Stimulated activated CD8-positive, alpha-beta memory T cell treated with anti-CD3 and anti-CD28 coated beads, Interleukin-2, amount 100 ng/mL, for 48 hours (primary cell): ENCODE results near the gene SOX5.
"Not testable (repeated sequence)": the region's sequence is repeated elsewhere in the genome, so short reads cannot be mapped to it uniquely, and the experiment has no call there.

Source experiments
- DNase-seq, 2 donors: peaks; one replicate each; pipeline ENCODE4 v3.0.0-alpha.2; 2020; ENCODE audit warnings: low read depth in 2 of 2

Gene SOX5

DNA sequence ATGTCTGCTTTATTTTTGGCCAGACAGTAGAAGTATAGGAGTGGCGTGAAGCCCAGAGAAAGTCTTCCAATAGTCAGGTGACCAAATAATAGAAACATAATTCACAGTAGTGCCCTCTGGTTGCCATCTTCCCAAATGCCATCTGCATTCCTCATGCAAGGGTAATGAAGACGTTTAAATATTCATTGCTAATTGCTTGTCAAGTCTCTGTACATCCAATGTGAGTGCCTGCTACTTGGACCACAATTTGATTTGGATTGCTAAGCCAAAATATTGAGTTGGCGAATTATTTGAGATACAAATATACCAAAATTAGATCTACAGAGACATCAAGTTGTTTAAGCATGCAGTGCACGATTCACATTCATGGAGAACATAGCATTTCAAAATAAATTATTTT is 402.7 kb downstream of the SOX5 start:
- no peak for DNase-seq

DNA sequence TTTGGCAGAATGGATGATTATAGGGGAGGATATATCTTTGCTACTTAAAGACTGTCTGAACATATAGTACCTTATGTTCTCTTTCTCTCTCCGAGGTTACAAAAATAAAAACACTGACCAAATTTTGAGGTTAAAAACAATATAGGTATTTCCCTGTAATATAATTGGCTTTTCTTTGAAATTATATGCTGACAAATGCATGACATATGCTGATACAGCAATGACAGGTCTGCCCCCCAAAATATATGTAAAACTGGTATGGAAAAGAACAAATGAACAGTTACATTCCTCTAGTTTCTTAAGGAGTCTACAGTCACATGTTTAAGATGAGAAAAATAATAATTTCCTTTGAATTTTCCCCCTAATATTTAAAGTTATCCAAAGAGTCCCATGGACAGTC is 405.7 kb downstream of the SOX5 start:
- no peak for DNase-seq

DNA sequence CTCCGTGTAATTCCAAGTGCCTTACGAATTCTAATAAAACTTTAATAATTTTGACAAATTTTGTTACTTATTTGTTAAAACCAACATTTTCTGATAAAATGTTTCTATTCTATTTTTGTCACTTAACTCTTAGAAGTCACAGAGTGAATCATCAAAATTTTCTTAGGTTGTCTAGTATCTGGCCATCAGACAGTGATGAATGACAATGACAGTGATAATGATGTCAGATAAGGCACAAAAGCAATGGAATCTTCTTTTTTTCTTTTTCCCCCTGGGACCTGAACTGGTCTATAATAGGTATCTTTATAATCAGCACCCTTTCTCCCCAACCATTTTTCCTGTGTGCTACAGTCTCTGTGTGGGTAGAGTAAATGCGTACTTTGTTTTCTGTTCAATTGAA is 407.3 kb downstream of the SOX5 start:
- no peak for DNase-seq

DNA sequence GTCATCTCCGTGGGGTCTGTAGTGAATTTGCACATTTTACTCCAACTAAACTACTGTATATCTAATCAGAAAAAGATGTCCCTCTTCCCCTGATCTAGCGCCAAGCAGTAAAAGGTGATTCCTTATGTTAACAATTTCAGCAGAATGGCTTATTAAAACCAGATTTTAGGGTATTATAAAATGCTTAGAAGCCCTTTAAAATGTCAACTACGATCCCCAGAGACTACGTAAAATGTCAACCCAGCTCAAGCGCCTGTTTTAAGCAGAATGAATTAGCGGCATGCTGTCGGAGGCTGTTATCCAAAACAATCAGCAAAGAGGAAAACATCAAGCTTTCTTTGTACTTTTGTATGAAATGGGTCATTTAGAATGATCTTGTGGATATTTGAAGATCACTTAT is 408.9 kb downstream of the SOX5 start:
- no peak for DNase-seq

DNA sequence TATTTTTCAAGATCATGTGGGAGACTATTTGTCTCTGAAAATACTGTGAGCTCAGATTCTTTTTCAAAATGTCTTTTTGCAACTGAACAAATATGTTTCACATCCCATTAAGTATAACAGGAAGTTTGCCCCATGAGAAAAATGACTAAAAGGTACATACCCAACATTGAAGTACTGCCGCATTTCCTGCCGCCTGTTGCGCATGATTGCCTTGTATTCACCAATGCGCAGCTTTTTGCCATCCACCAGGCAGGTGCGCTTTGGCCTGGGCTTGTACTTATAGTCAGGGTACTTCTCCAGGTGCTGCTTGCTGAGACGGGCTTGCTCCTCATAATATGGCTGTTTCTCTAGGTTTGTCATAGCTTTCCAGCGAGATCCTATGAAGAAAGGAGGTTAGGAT is 413.2 kb downstream of the SOX5 start:
- DNase-seq, result no peak

DNA sequence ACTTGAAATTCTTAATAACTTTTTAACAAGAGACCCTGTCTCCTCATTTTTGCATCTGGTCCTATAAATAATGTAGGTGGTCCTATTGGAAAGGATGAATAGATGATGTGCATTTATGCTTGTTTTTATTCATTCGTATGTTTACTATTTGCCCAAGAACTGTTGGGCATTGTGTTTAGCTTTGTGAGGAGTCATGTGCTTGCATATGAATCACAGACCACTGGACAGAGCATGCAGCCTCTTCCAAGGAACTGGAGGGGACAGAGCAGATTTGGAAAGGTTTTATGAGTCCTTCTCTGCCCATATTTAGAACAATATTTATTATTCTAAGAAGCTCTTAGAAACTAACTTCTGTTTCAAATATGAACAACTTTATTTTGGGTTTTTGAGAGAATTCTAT is 414.0 kb downstream of the SOX5 start:
- DNase-seq, result no peak

DNA sequence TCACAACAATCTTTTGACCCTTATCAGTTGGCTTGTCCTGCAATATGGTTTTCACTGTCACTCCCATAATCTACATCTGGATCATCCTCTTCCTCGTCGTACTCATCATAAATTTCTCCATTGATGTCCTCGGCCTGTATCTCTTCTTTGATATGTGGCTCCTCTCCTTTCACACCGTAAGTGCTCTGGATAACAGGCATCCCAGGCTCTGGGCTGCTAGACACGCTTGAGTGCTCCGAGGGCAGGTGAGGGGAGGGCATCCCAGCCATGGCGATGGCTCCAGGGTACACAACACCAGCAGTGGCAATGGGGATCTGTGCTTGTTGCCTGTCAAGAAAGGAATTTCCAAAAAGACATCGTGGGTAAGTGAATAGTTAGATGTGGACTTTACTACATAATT is 415.3 kb downstream of the SOX5 start:
- DNase-seq, result no peak

DNA sequence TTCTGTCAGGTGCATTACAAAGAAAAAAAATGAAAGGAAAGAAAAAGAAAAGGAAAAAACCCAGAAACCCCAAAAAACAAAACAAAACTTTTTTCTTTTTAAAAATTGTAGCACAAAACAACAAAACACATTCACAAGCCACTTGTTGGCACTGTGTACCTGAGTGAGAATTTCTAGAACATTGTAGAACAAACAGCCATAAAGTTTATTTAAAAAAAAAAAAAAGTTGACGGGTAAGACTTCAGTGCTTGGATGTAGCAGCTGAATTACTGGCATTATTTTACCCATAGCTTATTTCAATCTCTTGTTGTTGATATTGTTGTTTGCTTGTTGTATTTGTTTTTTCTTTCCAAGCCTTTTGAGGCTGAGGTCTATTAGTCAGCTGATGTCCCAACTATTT is 415.8 kb downstream of the SOX5 start:
- DNase-seq, result no peak

DNA sequence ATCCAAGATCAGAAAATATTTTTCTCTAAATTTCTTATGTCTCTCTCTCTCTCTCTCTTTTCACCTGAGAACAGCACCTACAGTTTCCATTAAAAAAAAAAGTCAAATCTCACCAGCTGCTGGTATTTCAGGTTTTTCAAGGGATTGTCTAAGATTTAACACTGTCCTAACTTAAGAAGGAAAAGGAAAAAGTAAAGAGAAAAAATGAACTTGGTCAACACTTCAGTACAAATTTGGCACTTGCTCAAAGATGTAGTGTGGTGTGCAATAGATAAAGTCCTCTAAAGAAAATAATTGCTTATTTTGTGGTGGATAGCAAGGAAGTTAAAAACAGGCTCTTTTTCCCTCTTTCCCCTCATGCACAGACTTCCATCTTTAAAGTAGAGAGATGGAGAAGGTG is 416.2 kb downstream of the SOX5 start:
- no peak for DNase-seq

DNA sequence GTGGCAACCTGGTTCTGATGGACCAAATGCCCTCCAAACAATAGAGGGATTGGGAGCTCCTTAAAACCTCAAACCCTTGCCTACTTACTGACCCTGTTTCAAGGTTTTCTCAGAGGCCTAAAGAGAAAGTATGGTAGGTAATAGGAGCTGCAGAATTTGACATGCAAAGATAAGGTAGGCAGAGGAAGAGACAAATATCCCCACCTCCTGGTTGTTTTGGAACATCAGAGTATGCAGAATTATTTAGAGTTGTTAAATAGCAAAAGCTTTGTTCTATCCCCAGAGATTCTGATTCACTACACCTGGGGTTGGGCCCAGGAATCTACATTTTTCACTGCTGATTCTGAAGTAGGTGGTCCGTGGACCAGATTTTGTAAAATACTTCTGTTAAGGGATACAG is 421.2 kb downstream of the SOX5 start:
- DNase-seq, result no peak

DNA sequence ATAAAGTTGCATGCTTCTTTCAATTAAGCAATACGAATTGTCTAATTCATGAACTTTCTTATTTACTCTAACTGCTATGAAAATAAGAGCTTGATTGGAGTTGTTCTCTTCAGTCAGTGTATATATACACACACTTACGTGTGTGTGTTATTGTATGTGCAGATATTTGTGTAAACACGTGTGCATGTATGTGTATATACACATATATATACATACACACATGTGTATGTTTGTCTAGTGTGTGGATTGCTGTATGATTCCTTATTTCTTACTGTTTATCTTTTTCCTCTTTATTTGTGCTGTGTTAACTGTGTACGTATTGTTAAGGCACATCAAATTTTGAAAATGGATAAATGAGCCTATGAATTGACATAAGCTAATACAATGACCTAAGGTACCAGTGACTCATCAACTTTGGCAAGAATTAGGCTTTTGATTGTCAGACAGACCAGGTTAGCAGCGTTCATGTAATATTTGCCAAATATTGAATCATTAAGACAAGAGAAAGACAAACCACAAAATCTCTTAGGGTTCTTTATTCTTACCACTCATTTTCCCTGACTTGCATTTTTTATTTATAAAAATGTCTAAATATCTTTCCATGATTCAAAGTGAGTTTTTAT is 423.9 kb downstream of the SOX5 start:
- DNase-seq, result no peak

DNA sequence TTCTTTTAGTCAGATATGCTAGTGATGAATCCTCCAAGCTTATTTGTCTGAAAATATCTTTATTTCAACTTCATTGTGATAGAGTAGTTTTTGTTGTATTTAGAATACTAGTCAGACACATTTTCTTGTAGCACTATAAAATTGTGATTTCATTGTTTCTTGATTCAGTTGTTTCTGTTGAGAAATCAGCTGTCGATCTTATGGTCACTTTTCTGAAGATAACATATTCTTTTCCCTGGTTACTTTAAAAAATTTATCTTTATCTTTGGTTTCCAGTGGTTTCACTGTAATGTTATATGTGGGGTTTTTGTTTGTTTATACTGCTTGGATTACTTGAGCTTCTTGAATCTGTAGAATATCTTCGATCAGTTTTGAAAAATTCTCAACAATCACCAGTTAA is 426.1 kb downstream of the SOX5 start:
- no peak for DNase-seq

DNA sequence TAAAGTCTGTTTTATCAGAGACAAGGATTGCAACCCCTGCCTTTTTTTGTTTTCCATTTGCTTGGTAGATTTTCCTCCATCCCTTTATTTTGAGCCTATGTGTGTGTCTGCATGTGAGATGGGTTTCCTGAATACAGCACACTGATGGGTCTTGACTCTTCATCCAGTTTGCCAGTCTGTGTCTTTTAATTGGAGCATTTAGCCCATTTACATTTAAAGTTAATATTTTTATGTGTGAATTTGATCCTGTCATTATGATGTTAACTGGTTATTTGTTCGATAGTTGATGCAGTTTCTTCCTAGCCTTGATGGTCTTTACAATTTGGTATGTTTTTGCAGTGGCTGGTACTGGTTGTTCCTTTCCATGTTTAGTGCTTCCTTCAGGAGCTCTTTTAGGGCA is 430.0 kb downstream of the SOX5 start:
- not testable (repeated sequence) for DNase-seq

DNA sequence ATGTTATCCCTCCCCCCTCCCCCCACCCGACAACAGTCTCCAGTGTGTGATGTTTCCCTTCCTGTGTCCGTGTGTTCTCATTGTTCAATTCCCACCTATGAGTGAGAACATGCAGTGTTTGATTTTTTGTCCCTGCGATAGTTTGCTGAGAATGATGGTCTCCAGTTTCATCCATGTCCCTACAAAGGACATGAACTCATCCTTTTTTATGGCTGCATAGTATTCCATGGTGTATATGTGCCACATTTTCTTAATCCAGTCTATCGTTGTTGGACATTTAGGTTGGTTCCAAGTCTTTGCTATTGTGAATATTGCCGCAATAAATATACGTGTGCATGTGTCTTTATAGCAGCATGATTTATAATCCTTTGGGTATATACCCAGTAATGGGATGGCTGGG is 433.7 kb downstream of the SOX5 start:
- DNase-seq, result not testable (repeated sequence)

DNA sequence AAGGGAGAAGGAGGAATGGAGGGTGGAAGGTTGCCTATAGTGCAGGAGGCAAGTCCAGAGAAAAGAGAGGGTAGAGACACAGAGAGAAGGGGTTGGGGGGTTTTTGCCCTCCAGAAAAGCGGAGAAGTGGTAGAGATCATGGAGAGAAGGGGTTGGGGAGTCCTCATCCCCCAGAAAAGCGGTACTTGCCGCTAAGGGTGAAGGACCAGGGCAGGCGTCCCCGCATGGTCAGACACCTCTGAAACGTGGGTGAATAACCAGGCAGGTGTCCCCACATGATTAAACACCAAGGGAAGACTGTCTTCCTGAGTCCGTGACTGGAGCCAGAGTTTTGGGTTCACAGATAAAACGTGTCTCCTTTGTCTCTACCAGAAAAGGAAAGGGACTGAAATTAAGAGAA is 439.0 kb downstream of the SOX5 start:
- DNase-seq, result no peak

DNA sequence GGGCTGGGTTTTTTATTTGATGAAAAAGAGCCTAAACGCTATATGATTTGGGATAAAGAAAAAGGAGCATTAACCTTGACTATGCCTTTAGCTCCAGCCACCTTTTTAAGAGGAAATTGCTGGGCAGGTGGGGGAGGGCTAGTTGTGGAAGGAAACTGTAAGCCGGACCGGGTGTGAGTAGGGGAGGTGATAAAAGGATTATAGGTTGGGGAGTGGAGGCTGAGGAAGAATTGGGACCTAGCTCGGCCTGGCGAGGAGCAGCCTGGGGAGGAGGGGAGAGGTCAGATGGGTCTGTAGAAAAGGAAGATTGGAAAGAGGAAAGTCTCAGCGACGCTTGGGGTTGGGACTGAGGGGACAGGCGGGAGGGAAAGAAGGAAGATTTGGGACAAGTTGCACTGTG is 439.6 kb downstream of the SOX5 start:
- not testable (repeated sequence) for DNase-seq

DNA sequence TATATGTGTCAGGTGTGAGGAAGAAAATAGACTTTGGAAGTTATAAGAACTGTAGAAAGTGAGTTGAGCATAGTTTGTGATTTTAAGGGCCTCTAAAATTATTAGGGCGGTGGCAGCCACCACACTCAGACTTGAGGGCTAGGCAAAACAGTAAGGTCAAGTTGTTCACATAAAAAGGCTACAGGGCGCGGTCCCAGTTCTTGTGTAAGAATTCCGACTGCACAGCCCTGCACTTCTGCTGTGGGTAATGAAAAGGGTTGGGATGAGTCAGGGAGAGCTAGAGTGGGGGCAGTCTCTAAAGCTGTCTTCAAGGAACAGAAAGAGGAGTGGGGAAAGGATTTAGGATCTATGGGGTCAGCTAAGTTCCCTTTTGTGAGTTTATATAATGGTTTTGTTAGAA is 441.7 kb downstream of the SOX5 start:
- DNase-seq, result not testable (repeated sequence)

DNA sequence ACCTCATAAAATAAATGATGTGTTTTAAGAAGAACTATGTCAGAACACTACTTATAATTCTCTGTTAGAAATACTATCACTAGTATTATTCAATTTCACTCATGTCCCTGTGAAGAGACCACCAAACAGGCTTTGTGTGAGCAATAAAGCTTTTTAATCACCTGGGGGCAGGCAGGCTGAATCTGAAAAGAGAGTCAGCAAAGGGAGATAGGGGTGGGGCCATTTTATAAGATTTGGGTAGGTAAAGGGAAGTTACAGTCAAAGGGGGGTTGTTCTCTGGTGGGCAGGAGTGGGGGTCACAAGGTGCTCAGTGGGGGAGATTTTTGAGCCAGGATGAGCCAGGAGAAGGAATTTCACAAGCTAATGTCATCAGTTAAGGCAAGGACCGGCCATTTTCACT is 443.7 kb downstream of the SOX5 start:
- DNase-seq, result not testable (repeated sequence)

DNA sequence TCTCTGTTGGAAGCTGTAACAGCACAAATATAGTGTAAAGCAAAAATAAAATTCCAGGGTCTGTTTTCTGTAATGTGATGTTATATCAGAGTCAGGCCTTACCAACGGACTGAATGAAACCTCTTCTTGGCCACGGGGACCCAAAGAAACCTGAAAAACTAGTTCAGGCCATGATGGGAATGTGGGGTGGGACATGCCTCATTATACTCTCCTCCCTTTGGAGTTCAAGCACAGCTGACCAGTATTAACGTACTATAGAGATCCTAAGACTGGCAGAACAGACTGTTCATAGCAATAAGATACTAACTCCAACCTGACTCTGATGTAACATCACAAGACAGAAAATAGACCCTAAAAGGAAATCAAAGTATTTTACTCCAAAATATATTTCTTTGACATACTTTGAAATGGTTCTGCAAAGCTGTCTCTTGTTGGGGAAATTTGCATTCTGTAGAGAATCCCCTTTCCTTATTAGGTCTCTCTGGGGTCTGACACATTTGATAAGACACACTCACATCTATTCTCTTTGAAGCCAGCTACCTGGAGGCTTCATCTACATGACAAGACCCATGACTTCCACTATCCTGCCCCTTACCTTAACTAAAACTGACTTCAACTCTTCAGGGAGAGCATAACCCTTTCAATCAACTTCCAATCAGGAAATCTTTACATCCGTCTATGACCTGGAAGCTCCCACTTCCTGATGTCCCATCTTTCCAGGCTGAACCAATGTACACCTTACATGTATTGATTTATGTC is 444.6 kb downstream of the SOX5 start:
- no peak for DNase-seq

DNA sequence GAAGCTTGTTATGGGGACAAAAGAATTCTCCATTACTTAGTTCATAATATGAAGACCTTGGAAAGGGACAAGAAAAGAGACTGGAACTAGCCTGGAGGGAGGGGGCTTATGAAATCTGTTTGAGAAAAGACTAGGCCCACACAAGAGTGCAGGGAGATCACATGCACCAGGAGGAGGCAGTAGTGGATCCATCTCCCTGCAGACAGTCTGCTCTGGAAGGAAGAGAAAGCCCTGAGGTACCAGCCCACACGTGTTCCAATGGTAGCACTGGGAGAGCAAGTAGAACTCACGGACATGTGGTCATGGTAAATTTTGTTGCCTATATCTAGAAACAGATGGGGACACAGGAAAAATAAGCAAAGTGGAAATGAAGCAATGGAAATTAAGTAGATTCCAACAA is 445.4 kb downstream of the SOX5 start:
- DNase-seq, result no peak

DNA sequence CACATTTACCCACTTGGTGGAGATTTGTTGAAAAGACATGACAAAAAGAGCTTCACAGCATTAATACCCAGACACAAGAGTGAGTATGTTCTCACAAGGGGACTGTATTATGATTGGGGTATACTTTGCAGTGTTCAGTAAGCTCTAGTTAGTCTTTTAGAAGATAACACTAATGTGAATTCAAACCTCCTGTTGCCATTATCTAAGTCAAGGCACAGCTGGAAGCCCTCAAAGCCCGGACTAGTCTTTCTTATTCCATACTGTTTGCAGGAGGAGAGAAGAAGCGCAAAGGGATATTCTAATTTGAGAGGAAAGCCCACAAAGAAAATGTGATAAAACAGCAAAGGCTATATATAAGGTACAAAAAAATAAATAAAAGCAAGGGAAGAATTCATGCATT is 445.9 kb downstream of the SOX5 start:
- DNase-seq, result no peak

DNA sequence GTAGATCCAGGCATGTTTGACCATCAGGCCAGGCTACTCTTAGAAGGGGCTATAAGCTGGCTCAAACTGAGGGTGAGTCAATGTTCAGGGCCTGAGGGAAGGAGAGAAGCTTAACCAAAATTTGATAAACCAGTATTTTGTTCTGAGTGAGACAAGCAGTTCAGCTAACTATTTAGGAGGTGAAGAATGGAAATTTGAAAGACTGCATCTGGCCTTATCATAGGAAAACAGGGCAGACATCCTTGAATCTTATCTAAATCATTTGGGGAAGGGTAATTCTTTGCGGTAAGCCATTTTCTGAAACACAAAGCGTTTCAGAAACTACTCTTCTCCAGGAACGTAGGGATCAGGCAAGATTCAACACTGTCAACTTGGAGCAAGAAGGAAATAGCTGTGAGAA is 447.2 kb downstream of the SOX5 start:
- no peak for DNase-seq

DNA sequence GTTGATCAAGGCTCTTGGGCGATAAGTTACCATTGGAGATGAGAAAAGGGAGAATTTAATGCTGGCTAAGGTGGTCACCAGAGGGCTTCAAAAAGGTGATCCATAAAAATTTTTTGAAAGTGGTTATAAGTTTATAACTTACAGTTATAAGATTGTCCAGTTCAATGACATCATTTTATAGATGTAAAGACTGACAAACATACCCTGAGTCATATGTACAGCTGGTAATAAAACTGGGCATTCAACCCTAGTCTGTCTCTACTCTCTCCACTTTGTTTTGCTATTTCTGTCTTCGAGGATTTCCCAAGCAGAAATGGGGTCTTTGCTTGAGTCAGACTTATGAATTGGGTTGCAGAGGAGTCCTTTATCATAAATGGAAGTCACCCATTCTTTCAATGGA is 454.0 kb downstream of the SOX5 start:
- no peak for DNase-seq

DNA sequence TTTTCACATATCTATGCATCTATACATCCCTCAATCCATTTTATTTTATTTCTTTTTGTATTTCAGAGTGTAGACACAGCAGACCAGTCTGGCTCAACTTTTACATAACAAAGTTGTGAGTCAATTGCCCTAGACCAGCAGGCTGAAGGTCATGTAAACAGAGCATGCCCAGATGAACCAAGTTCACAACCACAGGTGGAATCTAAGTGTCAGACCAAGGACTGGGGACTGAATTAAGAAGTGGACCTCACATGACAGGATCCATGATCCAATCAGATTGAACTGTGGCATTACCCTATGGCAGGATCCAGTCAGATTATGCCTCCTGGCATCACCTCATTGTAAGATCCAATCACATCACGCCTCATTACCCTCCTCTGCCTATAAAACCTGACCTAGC is 455.8 kb downstream of the SOX5 start:
- DNase-seq, result no peak
